A549 (cell line): Measurements from ENCODE around the gene OTOP2. TPM values are rescaled to one million over a fixed set of nuclear protein-coding genes. Genes with fewer than 3 reads are reported as not detected.
A peak's percentile ranks its signal among the peaks of the same experiment; 100 is the strongest.

Source experiments
- ATAC-seq, 2 experiments: fragments of 200-7000 bp in 1 of 2; fragments of >200 bp in 1 of 2; cut with Nextera tagmentation in 1 of 2; cut with Tn5 transposase in 1 of 2; 3 replicates each; pipeline versions ENCODE4 v1.8.0 to v1.9.1; 2018 to 2020; ENCODE audit warnings: mild to moderate bottlenecking in 1 of 2, moderate library complexity in 1 of 2
- CTCF ChIA-PET: fragments of 300-600 bp; sonication (Branson Sonifier 250); formaldehyde crosslinking; extraction: SDS; loops from one replicate; lab custom pipeline; 2021; ENCODE audit warnings: antibody characterized with exemption, inconsistent platforms; lab: Yijun Ruan, JAX
- POLR2A ChIA-PET: fragments of 350-600 bp; formaldehyde crosslinking; extraction: SDS; loops from one replicate; lab custom pipeline; 2021; ENCODE audit warnings: antibody characterized with exemption, inconsistent platforms; lab: Yijun Ruan, JAX
- DNase-seq, 2 experiments: peaks; one replicate each; pipeline versions ENCODE4 v3.0.0 to v3.0.0-alpha.2; 2011 to 2016; ENCODE audit warnings: low read depth in 1 of 2, low spot score in 1 of 2
- FAIRE-seq: peaks from 2 replicates; lab custom pipeline; 2011; peaks lifted over from hg19 to GRCh38; lab: Jason Lieb, UNC
- H3K27ac ChIP-seq, 2 experiments: fragments of >200 bp; sonication (Bioruptor Twin); formaldehyde crosslinking; 3 replicates each; pipeline ENCODE4 v1.5.1; 2016 to 2017
- H3K4me1 ChIP-seq: fragments of >200 bp; sonication (Bioruptor Twin); formaldehyde crosslinking; 3 replicates; pipeline ENCODE4 v1.6.1; 2016
- H3K4me2 ChIP-seq: fragments of >200 bp; sonication (Bioruptor Twin); formaldehyde crosslinking; 3 replicates; pipeline ENCODE4 v1.6.1; 2016
- H3K4me3 ChIP-seq: fragments of >200 bp; sonication (Bioruptor Twin); formaldehyde crosslinking; 3 replicates; pipeline ENCODE4 v1.5.1; 2016
- H3K9me3 ChIP-seq: fragments of >200 bp; sonication (Bioruptor Twin); formaldehyde crosslinking; 3 replicates; pipeline ENCODE4 v1.6.1; 2016
- ATOH8 ChIP-seq: fragments of 250-450 bp; sonication (Bioruptor Pico); IDR thresholded peaks from 2 replicates; pipeline ENCODE4 v1.5.0; 2020; ENCODE audit warnings: low read depth, mild to moderate bottlenecking, moderate library complexity
- CBX2 ChIP-seq: fragments of 200-600 bp; sonication (generic); IDR thresholded peaks from 2 replicates; pipeline ENCODE4 v1.6.1; 2016; ENCODE audit warnings: low read depth, mild to moderate bottlenecking, borderline replicate concordance
- CBX8 ChIP-seq: fragments of 200-600 bp; sonication (generic); IDR thresholded peaks from 2 replicates; pipeline ENCODE4 v1.6.1; 2016
- CHD2 ChIP-seq: fragments of 150-350 bp; IDR thresholded peaks from 2 replicates; pipeline ENCODE4 v1.6.1; 2014; ENCODE audit warnings: low read length; ENCODE audit not compliant: partially characterized antibody
- EP300 ChIP-seq, 2 experiments: fragments of >200 bp; sonication (Bioruptor Twin); formaldehyde crosslinking; IDR thresholded peaks; 2 replicates in 1 of 2; 3 replicates in 1 of 2; pipeline ENCODE4 v1.6.1; 2016 to 2017
- FOXS1 ChIP-seq: fragments of 250-450 bp; sonication (Bioruptor Pico); IDR thresholded peaks from 2 replicates; pipeline ENCODE4 v1.5.0; 2020; ENCODE audit warnings: mild to moderate bottlenecking, moderate library complexity
- GATA3 ChIP-seq: IDR thresholded peaks from 2 replicates; pipeline ENCODE4 v1.6.1; 2012; ENCODE audit warnings: borderline replicate concordance
- HOXA7 ChIP-seq: fragments of 250-450 bp; sonication (Bioruptor Pico); IDR thresholded peaks from 2 replicates; pipeline ENCODE4 v1.5.0; 2020; ENCODE audit warnings: mild to moderate bottlenecking, moderate library complexity
- HOXB13 ChIP-seq: fragments of 250-450 bp; sonication (Bioruptor Pico); IDR thresholded peaks from 2 replicates; pipeline ENCODE4 v1.5.0; 2020; ENCODE audit warnings: low read depth, mild to moderate bottlenecking, moderate library complexity
- JUNB ChIP-seq: fragments of >200 bp; sonication (Bioruptor Twin); formaldehyde crosslinking; IDR thresholded peaks from 2 replicates; pipeline ENCODE4 v1.6.1; 2016
- KDM1A ChIP-seq: fragments of 200-600 bp; sonication (generic); IDR thresholded peaks from 2 replicates; pipeline ENCODE4 v1.6.1; 2016; ENCODE audit warnings: low read depth, mild to moderate bottlenecking
- KDM5A ChIP-seq: fragments of 200-600 bp; sonication (generic); IDR thresholded peaks from 2 replicates; pipeline ENCODE4 v1.6.1; 2016; ENCODE audit warnings: antibody characterized with exemption, mild to moderate bottlenecking
- MAFK ChIP-seq: fragments of 450-650 bp; IDR thresholded peaks from 2 replicates; pipeline ENCODE4 v1.6.1; 2014; ENCODE audit not compliant: partially characterized antibody
- MAZ ChIP-seq: fragments of 150-350 bp; IDR thresholded peaks from 2 replicates; pipeline ENCODE4 v1.6.1; 2014; ENCODE audit warnings: antibody characterized with exemption, low read depth, low read length, borderline replicate concordance
- NFE2L2 ChIP-seq: fragments of 150-350 bp; conservative IDR thresholded peaks from 2 replicates; pipeline ENCODE4 v1.6.1; 2014; ENCODE audit warnings: low read length
- PBX3 ChIP-seq: IDR thresholded peaks from 2 replicates; pipeline ENCODE4 v1.6.1; 2012
- RAD21 ChIP-seq, 2 experiments: fragments of >200 bp in 1 of 2; sonication (Bioruptor Twin) in 1 of 2; formaldehyde crosslinking in 1 of 2; IDR thresholded peaks in 1 of 2; conservative IDR thresholded peaks in 1 of 2; 2 replicates in 1 of 2; 3 replicates in 1 of 2; pipeline ENCODE4 v1.6.1; 2012 to 2018; ENCODE audit warnings: inconsistent platforms in 1 of 2
- RCOR1 ChIP-seq: fragments of 150-350 bp; IDR thresholded peaks from 2 replicates; pipeline ENCODE4 v1.6.1; 2014; ENCODE audit warnings: antibody characterized with exemption, low read length, low read depth
- RNF2 ChIP-seq: fragments of 200-600 bp; sonication (generic); IDR thresholded peaks from 2 replicates; pipeline ENCODE4 v1.6.1; 2016; ENCODE audit warnings: low read depth, mild to moderate bottlenecking, antibody characterized with exemption, moderate library complexity, borderline replicate concordance
- SREBF2 ChIP-seq: fragments of 450-650 bp; IDR thresholded peaks from 2 replicates; pipeline ENCODE4 v1.6.1; 2014; ENCODE audit warnings: mild to moderate bottlenecking, moderate library complexity
- TP53 ChIP-seq: fragments of 250-450 bp; sonication (Bioruptor Pico); IDR thresholded peaks from 2 replicates; pipeline ENCODE4 v1.5.0; 2021; ENCODE audit warnings: mild to moderate bottlenecking, moderate library complexity
- ZNF302 ChIP-seq: fragments of 250-450 bp; sonication (Bioruptor Pico); IDR thresholded peaks from 2 replicates; pipeline ENCODE4 v1.9.0; 2021; ENCODE audit warnings: inconsistent platforms, mild to moderate bottlenecking, moderate library complexity
- ZSCAN20 ChIP-seq: fragments of 250-450 bp; sonication (Bioruptor Pico); IDR thresholded peaks from 2 replicates; pipeline ENCODE4 v1.8.0; 2022; ENCODE audit warnings: mild to moderate bottlenecking, moderate library complexity
- WGBS: methylation state at CpG from one replicate; pipeline ENCODE4 v1.1.6; 2017; ENCODE audit errors: missing lambda C conversion rate; 5-methylcytosine and 5-hydroxymethylcytosine counted together
- polyA plus RNA-seq, 4 experiments: library from polyadenylated mRNA; depleted of rRNA in 3 of 4; stranded (reverse); fragments of >200 nt; fragmentation: RNase III in 1 of 4; extraction: RNeasy Plus Mini Kit Qiagen cat#74134 plus additional on column Dnase treatment in 1 of 4; gene quantifications; 2 replicates in 3 of 4; 3 replicates in 1 of 4; pipeline ENCODE4 v1.2.3, GENCODE V29; 2011 to 2017
- TF ChIP-seq, protein P1 (sequence below): fragments of 450-650 bp; IDR thresholded peaks from 2 replicates; pipeline ENCODE4 v1.6.1; 2014; ENCODE audit warnings: antibody characterized with exemption
- TF ChIP-seq, protein P2 (sequence below): fragments of >200 bp; sonication (Bioruptor Twin); formaldehyde crosslinking; IDR thresholded peaks from 3 replicates; pipeline ENCODE4 v1.5.1; 2016

OTOP2 gene
- polyA plus RNA-seq, 2 of the 4 experiments (the other 2 are of a cell fraction) = 0.06 TPM; not detected in 1

DNA sequence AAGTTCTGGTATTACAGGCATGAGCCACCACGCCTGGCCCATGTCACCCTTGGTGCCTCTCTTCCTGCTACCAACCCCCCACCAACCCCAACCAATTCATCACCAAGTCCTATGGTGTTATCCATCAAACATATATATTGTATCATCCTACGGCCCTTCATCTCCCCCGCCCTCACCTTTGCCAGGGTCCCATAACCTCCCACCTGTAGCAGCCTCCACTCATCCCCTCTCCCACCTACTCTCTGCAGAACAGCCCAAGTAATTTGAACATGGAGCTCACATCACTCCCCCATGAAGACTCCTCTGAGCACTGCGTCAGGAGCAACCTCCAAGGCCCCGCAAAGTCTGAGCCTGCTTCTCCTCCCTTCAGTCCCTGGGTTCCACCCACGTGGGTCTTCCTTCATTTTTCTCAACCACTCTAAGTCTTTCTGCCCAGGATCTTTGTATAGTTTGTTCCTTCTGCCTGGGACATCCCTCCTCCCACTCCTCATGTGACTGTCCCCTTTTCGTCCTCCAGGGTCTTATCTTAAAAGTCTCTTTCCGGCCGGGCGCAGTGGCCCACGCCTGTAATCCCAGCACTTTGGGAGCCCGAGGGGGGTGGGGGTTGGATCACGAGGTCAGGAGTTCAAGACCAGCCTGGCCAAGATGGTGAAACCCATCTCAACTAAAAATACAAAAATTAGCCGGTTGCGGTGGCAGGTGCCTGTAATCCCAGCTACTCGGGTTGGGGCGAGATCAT, 55.5 kb downstream of the OTOP2 start:
- no peak overlapping the region for H3K4me2 ChIP-seq
- ChIA-PET POLR2A (no interaction called here), CTCF (interaction anchor here (0.6 to 20.1 kb wide), 5 partner anchors 9 to 190 kb away, joined by 3 to 404 read pairs (median 10); partner anchors contain the start of genes CDR2L, MRPL58 and OTOP2)
- DNase-seq = no peak
- WGBS = 72% methylated on average over 17 of the region's 17 CpGs
- TF ChIP-seq RCOR1 = no peak
- no peak for TF ChIP-seq KDM1A
- TF ChIP-seq CHD2 = no peak
- no peak for TF ChIP-seq NFE2L2
- no peak for TF ChIP-seq ATOH8 (CRISPR knock-in tag)
- no peak for TF ChIP-seq TP53 (CRISPR knock-in tag)
- TF ChIP-seq CBX2 = no peak
- no peak for TF ChIP-seq SREBF2
- no peak for TF ChIP-seq HOXA7
- TF ChIP-seq MAZ = no peak
- TF ChIP-seq RAD21 (conservative IDR thresholded peaks at IDR 0.05 in 1 of 2, IDR thresholded peaks at IDR 0.05 in 1 of 2) = no peak
- TF ChIP-seq CBX8 = no peak
- TF ChIP-seq GATA3 = no peak
- no peak for TF ChIP-seq ZNF302 (CRISPR knock-in tag)
- no peak for TF ChIP-seq FOXS1 (CRISPR knock-in tag)
- TF ChIP-seq ZSCAN20 = no peak
- TF ChIP-seq, protein P1, sequence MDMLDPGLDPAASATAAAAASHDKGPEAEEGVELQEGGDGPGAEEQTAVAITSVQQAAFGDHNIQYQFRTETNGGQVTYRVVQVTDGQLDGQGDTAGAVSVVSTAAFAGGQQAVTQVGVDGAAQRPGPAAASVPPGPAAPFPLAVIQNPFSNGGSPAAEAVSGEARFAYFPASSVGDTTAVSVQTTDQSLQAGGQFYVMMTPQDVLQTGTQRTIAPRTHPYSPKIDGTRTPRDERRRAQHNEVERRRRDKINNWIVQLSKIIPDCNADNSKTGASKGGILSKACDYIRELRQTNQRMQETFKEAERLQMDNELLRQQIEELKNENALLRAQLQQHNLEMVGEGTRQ = no peak
- no peak for TF ChIP-seq KDM5A
- no peak for TF ChIP-seq JUNB
- no peak for FAIRE-seq
- no peak overlapping the region for H3K27ac ChIP-seq
- H3K9me3 ChIP-seq = no peaks in the 10 kb centered on the region
- ATAC-seq = no peak
- peaks cover 18% of the 10 kb centered on the region for H3K4me1 ChIP-seq
- H3K4me3 ChIP-seq = no peak overlapping the region

DNA sequence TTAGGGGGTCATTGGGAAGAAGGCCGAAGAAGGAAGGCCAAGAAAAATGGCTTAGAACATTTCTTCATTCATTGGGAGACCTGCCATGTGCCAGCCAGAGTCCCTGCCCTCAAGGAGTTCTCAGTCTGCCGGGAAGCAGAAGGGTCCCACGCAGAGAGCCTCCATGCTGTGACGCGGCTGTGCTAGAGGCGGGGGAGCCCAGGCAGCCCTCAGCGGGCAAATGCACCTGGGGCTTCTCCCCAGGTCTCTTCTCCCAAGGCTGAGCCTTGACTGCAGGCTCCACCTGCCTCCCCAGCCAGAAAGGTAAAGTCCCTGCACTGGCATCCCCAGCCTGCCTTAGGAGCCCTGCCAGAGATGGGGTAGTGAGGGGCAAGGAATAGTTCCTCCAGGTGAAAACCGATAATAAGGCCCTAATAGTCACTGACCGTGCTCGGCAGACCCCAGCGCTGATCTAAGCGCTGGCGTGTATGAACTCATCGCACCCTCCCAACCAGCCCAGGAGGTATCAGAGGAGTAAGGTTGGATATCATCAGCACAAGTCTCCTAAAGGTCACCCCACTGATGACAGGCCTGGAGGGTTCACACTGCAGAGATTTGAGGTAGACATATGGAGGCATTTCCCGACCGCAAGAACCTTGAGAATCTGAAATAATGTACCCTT, 57.4 kb downstream of the OTOP2 start:
- Histone ChIP-seq H3K4me3 (peak overlapping the region; percentile 69), H3K4me1 (peaks cover 18% of the 10 kb centered on the region), H3K9me3 (no peaks in the 10 kb centered on the region), H3K4me2 (peak overlapping the region; percentile 92), H3K27ac (peak overlapping the region; percentile 92 to 94)
- WGBS = 86% methylated on average over 16 of the region's 16 CpGs
- ATAC-seq = no peak; a peak in 1 of 6 replicates
- FAIRE-seq = no peak
- TF ChIP-seq RNF2 (no peak), EP300 (IDR thresholded peaks at IDR 0.05) (no peak), HOXB13 (CRISPR knock-in tag) (no peak), MAFK (no peak), ZSCAN20 (no peak), PBX3 (no peak)
- TF ChIP-seq, protein P1 = no peak
- TF ChIP-seq, protein P2, sequence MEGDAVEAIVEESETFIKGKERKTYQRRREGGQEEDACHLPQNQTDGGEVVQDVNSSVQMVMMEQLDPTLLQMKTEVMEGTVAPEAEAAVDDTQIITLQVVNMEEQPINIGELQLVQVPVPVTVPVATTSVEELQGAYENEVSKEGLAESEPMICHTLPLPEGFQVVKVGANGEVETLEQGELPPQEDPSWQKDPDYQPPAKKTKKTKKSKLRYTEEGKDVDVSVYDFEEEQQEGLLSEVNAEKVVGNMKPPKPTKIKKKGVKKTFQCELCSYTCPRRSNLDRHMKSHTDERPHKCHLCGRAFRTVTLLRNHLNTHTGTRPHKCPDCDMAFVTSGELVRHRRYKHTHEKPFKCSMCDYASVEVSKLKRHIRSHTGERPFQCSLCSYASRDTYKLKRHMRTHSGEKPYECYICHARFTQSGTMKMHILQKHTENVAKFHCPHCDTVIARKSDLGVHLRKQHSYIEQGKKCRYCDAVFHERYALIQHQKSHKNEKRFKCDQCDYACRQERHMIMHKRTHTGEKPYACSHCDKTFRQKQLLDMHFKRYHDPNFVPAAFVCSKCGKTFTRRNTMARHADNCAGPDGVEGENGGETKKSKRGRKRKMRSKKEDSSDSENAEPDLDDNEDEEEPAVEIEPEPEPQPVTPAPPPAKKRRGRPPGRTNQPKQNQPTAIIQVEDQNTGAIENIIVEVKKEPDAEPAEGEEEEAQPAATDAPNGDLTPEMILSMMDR = no peak
- CTCF ChIA-PET = interaction anchor here (1.4 to 13.3 kb wide), 2 partner anchors 22 to 132 kb away, joined by 3 to 280 read pairs; no protein-coding TSS in a partner anchor
- POLR2A ChIA-PET = interaction anchor here (2.8 kb wide), 1 partner anchor 31 kb away, joined by 17 read pairs; the partner anchor contains the start of gene MRPL58
- no peak for DNase-seq
